Psoas muscle (tissue), 8 donors: ENCODE data around the gene PIP5KL1. TPM values are rescaled to one million over a fixed set of nuclear protein-coding genes. Genes with fewer than 3 reads are reported as not detected.

Experiments
- ATAC-seq, 4 donors: fragments of 200-7000 bp; cut with Tn5 transposase; one replicate each; pipeline ENCODE4 v1.9.1; 2020; ENCODE audit warnings: moderate library complexity in 3 of 4, mild to moderate bottlenecking in 2 of 4
- DNase-seq, 2 donors: peaks; one replicate each; pipeline ENCODE4 v3.0.0-alpha.2; 2020
- H3K27ac ChIP-seq: fragments of 200-600 bp; one replicate; pipeline ENCODE4 v1.8.0; 2022
- H3K27me3 ChIP-seq, 3 donors: fragments of 200-600 bp in 1 of 3; one replicate each; pipeline versions ENCODE4 v1.6.1 to v1.8.0; 2013 to 2022; ENCODE audit warnings: low read length in 2 of 3, mild to moderate bottlenecking in 2 of 3, moderate library complexity in 1 of 3; ENCODE audit not compliant: insufficient read depth in 3 of 3
- H3K36me3 ChIP-seq, 2 donors: fragments of 200-600 bp in 1 of 2; one replicate each; pipeline versions ENCODE4 v1.6.1 to v1.8.0; 2013 to 2022; ENCODE audit warnings: low read depth in 1 of 2, mild to moderate bottlenecking in 1 of 2, moderate library complexity in 1 of 2; ENCODE audit not compliant: insufficient read depth in 1 of 2
- H3K4me1 ChIP-seq: fragments of 200-600 bp; one replicate; pipeline ENCODE4 v1.8.0; 2022
- H3K4me3 ChIP-seq: fragments of 200-600 bp; one replicate; pipeline ENCODE4 v1.8.0; 2022; ENCODE audit warnings: mild to moderate bottlenecking
- H3K9me3 ChIP-seq: fragments of 200-600 bp; one replicate; pipeline ENCODE4 v1.8.0; 2022
- WGBS, 3 donors: extraction: QIAGEN DNeasy Blood & Tissue Kit; methylation state at CpG; one replicate each; pipeline versions ENCODE4 v1.1.6 to v1.1.7; 2013; 5-methylcytosine and 5-hydroxymethylcytosine counted together
- intact Hi-C, 2 donors: fragments of 100-400 bp; cut with DNase I; formaldehyde crosslinking; loops; one replicate each; pipeline versions ENCODE4 v1.11.0 to v1.14.2; 2022
- polyA plus RNA-seq, 3 donors: library from polyadenylated mRNA; stranded (reverse); fragments of 200-250 nt; gene quantifications; one replicate each; pipeline ENCODE4 v1.2.3, GENCODE V29; 2013
- total RNA-seq, 4 donors: library from RNA; stranded (reverse); fragmentation: NEBNext Ultra II Directional in 2 of 4; extraction: Animal tissue kit (Norgen Biotek cat#: 25700) in 2 of 4; gene quantifications; one replicate each; pipeline versions ENCODE4 v1.2.1 to v1.2.4, GENCODE V29; 2021 to 2023
- TF ChIP-seq, protein P1 (sequence below): fragments of 200-600 bp; IDR thresholded peaks from one replicate; pipeline ENCODE4 v1.8.0; 2022; ENCODE audit warnings: antibody characterized with exemption
- donor health status: healthy with polysubstance abuse.
- donor health status: DM: no; HTN: no; CAD: no; lungs with moderate emphysema.
- donor health status: Bipolar disorder and iron deficiency.
- donor health status: healthy.
- donor health status: DM: yes; HTN: yes; CAD: no.
- donor health status: DM: no; HTN: no; CAD: no.
- donor health status: DM: no; HTN: no; CAD: no.
- donor health status: DM: yes; HTN: yes; CAD: no.

Gene PIP5KL1
- total and polyA plus RNA-seq, 7 donors, result 0.05 to 0.44 (median 0.26) TPM; not detected in 3

DNA sequence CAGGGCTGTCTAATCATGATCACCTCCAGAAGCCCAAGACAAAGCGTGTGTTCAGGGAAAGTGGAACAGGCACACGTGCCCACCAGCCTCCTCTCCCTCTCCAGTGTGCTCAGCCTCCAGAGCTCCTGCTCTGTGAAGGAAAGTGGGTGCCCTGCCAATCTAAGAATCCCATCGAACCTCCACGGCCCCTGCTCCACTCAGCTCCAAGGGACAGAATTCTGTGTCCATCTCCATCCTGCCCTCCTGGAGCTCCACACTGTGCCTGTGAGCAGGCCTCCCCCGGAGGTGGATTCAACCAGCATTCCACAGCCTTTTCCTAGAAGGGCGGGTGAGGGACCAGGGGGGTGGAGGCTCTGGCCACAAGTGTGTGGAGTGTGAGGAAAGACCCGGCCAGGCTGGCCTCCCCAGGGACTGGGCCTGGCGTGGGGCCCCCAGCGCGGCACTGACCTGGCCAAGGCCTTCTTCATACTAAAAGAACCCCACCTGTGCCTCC, 44.2 kb upstream of the PIP5KL1 start:
- Histone ChIP-seq H3K27ac (peak overlapping the region; percentile 78), H3K4me1 (peaks cover 93% of the 10 kb centered on the region), H3K36me3 (no peaks in the 10 kb centered on the region), H3K4me3 (no peak overlapping the region), H3K9me3 (no peaks in the 10 kb centered on the region), H3K27me3 (no peaks in the 10 kb centered on the region)
- WGBS, 3 donors, result 58 to 64% (median 64%) methylated on average over 10 of the region's 10 CpGs
- ATAC-seq, result no peak
- intact Hi-C loops, result loop anchor here in 1 of 2 donors (5.0 kb wide), 1 partner anchor 62 kb away; no protein-coding TSS in a partner anchor
- peak; percentile 73 to 77 for DNase-seq
- TF ChIP-seq, protein P1, sequence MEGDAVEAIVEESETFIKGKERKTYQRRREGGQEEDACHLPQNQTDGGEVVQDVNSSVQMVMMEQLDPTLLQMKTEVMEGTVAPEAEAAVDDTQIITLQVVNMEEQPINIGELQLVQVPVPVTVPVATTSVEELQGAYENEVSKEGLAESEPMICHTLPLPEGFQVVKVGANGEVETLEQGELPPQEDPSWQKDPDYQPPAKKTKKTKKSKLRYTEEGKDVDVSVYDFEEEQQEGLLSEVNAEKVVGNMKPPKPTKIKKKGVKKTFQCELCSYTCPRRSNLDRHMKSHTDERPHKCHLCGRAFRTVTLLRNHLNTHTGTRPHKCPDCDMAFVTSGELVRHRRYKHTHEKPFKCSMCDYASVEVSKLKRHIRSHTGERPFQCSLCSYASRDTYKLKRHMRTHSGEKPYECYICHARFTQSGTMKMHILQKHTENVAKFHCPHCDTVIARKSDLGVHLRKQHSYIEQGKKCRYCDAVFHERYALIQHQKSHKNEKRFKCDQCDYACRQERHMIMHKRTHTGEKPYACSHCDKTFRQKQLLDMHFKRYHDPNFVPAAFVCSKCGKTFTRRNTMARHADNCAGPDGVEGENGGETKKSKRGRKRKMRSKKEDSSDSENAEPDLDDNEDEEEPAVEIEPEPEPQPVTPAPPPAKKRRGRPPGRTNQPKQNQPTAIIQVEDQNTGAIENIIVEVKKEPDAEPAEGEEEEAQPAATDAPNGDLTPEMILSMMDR, result no peak

DNA sequence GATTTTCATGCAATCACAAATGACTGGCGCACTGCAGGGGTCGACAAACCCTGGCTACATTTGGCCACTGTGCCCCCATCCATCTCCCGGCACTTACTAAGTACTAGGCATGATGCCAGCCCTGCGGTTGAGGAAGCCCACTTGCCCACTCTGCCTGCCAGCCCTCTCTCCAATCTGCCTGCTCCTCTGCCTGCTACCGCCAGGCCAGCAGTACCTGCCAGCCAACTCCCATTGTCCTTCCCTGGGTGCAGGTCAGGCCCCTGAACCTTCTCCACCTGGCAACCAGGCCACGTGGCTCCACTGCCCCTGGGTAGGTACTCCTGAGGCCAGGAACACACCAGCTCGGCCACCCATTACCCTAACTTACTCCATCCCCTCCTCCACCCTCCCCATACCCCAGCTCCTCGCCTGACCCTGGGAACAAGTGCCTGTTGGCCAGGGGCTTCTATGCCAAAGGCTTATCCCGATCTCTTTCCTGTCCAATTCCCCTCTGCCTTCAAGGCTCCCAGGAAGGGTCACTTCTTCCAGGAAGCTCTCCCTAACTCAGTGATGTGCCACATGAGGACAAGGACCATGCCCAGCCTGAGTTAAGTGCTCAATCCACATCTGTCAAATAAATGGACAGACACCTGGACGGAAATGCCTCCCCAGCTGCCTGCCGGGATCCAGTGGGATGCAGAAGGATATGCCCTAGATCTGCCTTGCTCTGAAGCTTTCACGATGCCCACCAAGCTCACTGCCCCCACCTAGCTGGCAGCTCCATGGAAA, 43.6 kb upstream of the PIP5KL1 start:
- H3K4me1 ChIP-seq, result peaks cover 93% of the 10 kb centered on the region
- TF ChIP-seq, protein P1, result no peak
- peak in 1 of 2 donors; percentile 29 for DNase-seq
- no peaks in the 10 kb centered on the region for H3K36me3 ChIP-seq
- no peaks in the 10 kb centered on the region for H3K27me3 ChIP-seq
- WGBS, 3 donors, result 49 to 61% (median 51%) methylated on average over 12 of the region's 12 CpGs
- H3K9me3 ChIP-seq, result no peaks in the 10 kb centered on the region
- no peak overlapping the region for H3K4me3 ChIP-seq
- H3K27ac ChIP-seq, result peak overlapping the region; percentile 78
- ATAC-seq, result no peak
- intact Hi-C loops, result no loop called here

DNA sequence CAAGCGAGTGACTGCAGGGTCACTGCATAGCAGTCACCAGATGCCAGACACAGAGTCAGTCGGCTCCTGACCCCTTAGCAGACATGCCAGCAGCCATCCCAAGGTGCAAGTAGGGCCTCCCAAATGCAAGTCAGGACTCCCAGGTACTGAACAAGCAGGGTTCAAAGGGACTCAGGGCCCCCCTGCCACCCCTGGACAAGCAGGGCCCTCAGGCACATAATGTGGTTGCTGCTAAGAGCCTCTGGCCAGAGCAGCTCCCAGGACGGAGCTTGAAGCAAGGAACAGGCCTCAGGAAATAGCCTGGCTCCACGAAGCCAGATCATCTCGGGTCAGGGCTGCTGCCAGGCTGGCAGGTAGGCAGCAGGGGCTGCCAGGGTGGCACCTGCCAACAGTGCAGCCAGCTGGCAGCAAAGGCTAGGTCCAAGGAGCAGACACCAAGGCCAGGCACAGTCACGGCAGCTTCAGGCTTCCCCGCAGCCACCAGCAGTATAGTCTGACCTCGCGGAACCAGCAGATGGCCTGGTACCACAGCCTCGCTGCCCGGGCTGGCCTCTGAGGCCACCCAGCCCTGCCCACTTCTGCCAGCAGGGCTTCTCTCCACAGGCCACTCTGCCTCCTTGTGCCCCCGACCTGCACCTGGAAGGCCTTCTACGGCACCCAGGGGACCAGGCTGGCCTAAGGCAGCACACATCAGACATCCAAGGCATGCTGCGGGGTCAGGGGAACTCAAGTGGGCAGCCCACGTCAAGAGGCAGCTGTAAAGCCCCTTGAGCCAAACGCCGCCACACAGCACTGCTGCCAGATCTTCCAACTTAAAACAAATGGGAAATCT, 42.8 kb upstream of the PIP5KL1 start:
- intact Hi-C loops, result no loop called here
- ATAC-seq (peak; percentile 70 to 91 (median 87)), DNase-seq (peak; percentile 64 to 92)

DNA sequence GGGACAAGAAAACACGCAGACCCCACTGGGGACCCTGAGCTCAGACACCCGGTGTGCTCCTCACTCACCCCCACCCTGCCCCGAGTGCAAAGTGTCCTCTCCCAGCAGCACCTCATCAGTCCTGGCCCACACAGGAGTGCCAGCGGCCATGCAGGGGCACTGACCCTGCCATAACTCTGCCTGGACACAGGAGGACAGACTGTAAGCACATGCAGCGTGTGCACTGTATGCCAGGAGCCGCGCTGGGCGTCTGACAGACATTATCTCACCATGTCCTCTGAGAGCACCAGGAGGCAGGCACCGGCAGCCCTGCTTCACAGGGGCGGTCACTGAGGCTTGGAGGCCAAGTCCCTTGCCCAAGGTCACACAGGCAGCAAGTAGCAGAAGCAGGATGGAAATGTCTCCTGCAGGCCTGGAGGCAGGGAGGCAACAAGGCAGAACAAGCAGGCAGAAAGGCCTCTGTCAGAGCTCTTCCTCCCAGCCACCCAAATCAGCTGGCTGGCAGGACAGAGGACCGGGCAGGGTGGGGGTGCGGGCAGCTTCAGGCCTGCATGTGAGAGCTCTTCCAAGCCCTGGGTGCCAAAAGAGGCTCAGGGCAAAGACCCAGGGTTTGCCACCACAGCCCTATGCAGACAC, 41.8 kb upstream of the PIP5KL1 start:
- H3K4me1 ChIP-seq, result peaks cover 93% of the 10 kb centered on the region
- WGBS, 3 donors, result 24 to 46% (median 34%) methylated on average over 12 of the region's 12 CpGs
- no peak overlapping the region for H3K4me3 ChIP-seq
- peak overlapping the region; percentile 78 for H3K27ac ChIP-seq
- intact Hi-C loops, result no loop called here
- ATAC-seq (peak in 1 of 4 donors; percentile 10), DNase-seq (no peak)
- H3K36me3 ChIP-seq, result no peaks in the 10 kb centered on the region
- no peaks in the 10 kb centered on the region for H3K9me3 ChIP-seq
- TF ChIP-seq, protein P1, result no peak
- no peaks in the 10 kb centered on the region for H3K27me3 ChIP-seq

More for the DNA sequence above, 42.8 kb upstream of the PIP5KL1 start:
- H3K27ac ChIP-seq, result peak overlapping the region; percentile 78
- 22 to 51% (median 30%) methylated on average over 17 of the region's 17 CpGs for WGBS, 3 donors
- no peaks in the 10 kb centered on the region for H3K9me3 ChIP-seq
- no peaks in the 10 kb centered on the region for H3K27me3 ChIP-seq
- H3K36me3 ChIP-seq, result no peaks in the 10 kb centered on the region
- H3K4me3 ChIP-seq, result no peak overlapping the region
- TF ChIP-seq, protein P1, result peak; percentile 35
- H3K4me1 ChIP-seq, result peaks cover 93% of the 10 kb centered on the region
